Measurements from ENCODE around the gene CNBD2.
A peak's percentile ranks its signal among the peaks of the same experiment; 100 is the strongest.
"Not testable (repeated sequence)": the region's sequence is repeated elsewhere in the genome, so short reads cannot be mapped to it uniquely, and the experiment has no call there.

The CNBD2 gene

GRCh38 chr20:36028106-36028808 lies 59.9 kb downstream of the CNBD2 start:
- peak; percentile 5 for FAIRE-seq

GRCh38 chr20:36030149-36030548 lies 61.8 kb downstream of the CNBD2 start:
- no peak for FAIRE-seq

- FAIRE-seq, result no peak
Observed at GRCh38 chr20:36031806-36032205, 63.4 kb downstream of the CNBD2 start.

- FAIRE-seq, result no peak
Observed at GRCh38 chr20:36034875-36035274, 66.5 kb downstream of the CNBD2 start.

- FAIRE-seq, result no peak
Observed at GRCh38 chr20:36035745-36036144, 67.4 kb downstream of the CNBD2 start.

GRCh38 chr20:36036688-36037087 lies 68.3 kb downstream of the CNBD2 start:
- no peak for FAIRE-seq

DNA sequence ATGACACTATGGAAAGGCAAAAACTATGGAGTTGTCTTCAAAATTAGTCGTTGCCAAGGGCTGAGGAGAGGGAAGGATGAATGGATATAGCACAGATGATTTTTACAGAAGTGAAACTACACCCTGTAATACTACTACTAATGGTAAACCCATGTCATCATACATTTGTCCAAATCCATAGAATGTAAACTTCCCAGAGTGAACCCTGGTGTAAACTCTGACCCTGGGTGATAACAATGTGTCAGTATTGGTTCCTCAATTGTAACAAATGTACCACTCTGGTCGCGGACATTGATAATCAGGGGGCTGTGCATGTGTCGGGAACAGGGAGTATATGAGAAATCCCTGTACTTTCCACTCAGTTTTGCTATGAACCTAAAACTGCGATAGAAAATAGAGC lies 72.2 kb downstream of the CNBD2 start:
- no peak for FAIRE-seq

- FAIRE-seq, result no peak
Observed at GRCh38 chr20:36043441-36043840, 75.1 kb downstream of the CNBD2 start.

DNA sequence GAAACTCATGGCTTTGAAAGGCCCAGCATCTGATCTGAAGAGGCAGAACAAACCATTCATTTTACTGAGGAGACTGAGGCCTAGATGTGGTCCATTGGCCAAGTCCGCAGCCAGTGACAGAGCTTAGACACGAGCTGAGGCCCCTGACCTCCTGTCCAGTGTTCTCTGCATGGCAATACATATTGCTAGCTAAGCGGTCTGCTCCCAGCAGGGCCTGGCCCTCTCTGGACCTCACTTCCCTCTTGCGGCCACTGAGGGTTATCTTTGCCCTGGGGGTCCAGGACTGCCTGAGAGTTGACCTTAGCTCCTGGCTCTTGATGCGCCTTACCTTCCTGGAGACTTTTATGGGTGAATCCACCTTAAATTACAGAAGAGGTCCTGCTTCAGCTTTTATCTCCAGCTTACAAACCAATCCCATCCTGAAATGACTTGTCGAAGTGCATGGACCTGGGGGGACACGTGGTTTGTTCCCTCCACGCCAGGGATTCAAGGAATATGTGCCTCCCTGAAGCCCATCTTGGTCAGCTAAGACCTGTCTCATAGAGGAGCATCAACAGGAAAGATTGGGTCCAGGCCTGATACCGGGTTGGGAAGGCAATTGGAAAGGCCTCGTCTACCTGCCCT lies 75.6 kb downstream of the CNBD2 start:
- FAIRE-seq, result no peak

DNA sequence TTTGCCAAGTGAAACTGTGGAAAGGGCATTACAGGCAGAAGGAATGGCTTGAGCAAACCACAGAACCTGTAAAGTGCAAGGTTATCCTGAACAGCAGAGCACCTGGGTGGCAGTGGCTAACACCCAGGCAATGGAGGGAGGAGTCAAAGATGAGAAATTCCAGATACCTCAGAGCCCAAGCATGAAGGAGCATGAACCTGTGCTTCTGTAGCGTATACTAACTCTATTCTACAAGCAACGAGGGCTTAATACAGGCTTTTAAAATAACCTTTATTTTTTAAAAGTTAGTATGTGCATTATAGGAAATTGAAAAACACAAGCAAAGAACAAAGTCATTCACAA lies 77.0 kb downstream of the CNBD2 start:
- FAIRE-seq, result no peak

DNA sequence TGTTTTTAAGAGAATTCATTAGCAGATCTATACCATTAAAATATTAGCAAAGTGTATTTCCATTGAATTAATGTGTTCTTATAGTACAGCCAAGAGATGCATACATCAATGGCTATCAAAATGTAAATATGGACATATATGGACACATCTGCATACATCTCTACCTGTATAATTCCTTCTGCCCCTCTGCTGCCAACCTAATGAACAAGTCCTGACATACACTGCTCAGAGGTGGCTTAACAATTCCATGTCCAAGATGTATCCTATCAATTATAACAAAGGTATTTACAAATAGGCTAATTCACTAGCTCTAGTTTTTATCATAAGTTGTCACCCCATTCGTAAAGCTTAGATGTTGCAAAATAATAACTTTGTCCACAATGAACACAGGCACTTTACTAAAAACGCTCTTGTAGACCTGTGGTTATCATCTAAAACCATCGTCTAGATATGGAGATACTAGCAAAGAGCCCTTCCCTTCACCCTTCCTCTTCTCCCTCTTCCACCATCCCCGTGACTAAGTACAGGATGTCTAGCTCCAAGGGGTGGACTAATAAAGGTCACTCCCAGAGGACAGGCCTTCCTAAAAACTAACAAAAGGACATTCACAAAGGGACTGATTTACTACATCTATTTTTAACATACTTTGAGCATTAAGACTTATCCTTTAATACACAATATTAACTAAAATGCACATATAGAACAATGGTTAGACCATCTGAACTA lies 77.8 kb downstream of the CNBD2 start:
- FAIRE-seq, result not testable (repeated sequence)

GRCh38 chr20:36049408-36049807 lies 81.0 kb downstream of the CNBD2 start:
- not testable (repeated sequence) for FAIRE-seq

- FAIRE-seq, result no peak
Observed at GRCh38 chr20:36050436-36051317, 82.3 kb downstream of the CNBD2 start.

DNA sequence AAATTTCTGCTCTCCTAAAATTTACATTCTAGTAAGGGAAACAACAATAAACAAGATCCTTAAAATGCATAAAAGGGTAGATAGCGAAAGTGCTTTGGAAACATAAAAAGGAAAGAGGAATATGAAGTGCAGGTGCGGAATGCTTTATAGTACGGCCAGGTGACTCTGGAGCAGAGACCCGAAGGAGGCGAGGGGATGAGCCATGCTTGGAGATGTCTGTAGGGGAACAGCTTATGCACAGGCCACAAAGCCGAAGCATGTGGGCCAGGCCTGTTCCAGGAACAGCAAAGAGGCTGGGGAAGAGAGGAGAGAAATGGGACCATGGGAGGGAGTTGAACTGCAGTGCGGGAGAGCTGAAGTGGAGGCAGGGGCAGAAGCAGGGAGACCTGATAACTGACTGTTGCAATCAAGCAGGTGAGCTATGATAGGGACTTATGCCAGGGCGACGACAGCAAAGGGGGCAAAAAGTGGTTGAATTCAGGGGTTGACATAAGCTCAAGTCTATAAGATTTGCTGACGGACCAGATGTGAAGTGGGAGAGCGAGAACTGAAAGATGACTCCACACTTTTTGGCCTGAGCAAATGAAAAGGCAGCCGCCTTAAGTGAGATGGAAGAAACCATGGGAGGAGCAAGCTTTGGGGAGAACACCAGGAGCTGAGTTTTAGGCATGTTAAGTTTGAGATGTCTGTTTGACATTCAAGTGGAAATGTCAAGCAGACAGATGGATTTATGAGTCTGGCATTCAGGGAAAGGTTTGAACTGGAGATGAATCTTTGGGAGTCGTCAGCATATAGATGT lies 83.1 kb downstream of the CNBD2 start:
- FAIRE-seq, result no peak

GRCh38 chr20:36052117-36052513 lies 83.7 kb downstream of the CNBD2 start:
- FAIRE-seq, result no peak

DNA sequence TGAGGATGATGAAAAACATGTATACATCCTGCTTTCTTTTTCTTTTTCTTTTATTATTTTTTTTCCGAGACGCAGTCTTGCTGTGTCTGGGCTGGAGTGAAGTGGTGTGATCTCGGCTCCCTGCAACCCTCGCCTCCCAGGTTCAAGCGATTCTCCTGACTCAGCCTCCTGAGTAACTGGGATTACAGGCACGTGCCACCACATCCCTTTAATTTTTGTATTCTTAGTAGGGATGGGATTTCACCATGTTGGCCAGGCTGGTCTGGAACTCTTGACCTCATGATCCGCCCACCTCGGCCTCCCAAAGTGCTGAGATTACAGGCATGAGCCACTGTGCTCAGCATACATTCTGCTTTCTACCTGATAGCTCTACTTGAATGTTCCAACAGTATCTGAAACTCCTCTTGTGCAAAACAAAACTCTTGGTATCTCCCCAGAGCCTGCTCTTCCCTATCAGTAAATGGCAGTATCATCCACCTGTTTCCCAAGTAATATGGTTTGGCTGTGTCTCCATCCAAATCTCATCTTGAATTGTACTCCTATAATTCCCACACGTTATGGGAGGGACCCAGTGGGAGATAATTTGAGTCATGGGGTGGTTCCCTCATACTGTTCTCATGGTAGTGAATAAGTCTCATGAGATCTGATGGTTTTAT lies 85.6 kb downstream of the CNBD2 start:
- not testable (repeated sequence) for FAIRE-seq

DNA sequence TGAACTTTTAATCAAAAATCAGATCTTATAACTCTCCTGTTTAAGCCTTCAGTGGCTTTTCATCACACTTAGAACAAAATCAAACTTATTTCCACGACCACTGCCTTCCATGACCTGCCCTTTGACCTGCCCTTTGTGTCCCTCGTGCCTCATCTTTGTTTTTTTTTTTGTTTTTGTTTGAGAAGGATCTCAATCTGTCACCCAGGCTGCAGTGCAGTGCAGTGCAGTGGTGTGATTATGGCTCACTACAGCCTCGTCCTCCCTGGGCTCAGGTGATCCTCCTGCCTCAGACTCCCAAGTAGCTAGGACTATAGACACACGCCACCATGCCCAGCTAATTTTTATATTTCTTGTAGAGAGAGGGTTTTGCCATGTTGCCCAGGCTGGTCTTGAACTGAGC lies 86.8 kb downstream of the CNBD2 start:
- FAIRE-seq, result no peak

- FAIRE-seq, result no peak
Observed at GRCh38 chr20:36060676-36061075, 92.3 kb downstream of the CNBD2 start.

GRCh38 chr20:36061754-36062153 lies 93.4 kb downstream of the CNBD2 start:
- no peak for FAIRE-seq

- FAIRE-seq, result no peak
Observed at GRCh38 chr20:36062799-36063198, 94.4 kb downstream of the CNBD2 start.

DNA sequence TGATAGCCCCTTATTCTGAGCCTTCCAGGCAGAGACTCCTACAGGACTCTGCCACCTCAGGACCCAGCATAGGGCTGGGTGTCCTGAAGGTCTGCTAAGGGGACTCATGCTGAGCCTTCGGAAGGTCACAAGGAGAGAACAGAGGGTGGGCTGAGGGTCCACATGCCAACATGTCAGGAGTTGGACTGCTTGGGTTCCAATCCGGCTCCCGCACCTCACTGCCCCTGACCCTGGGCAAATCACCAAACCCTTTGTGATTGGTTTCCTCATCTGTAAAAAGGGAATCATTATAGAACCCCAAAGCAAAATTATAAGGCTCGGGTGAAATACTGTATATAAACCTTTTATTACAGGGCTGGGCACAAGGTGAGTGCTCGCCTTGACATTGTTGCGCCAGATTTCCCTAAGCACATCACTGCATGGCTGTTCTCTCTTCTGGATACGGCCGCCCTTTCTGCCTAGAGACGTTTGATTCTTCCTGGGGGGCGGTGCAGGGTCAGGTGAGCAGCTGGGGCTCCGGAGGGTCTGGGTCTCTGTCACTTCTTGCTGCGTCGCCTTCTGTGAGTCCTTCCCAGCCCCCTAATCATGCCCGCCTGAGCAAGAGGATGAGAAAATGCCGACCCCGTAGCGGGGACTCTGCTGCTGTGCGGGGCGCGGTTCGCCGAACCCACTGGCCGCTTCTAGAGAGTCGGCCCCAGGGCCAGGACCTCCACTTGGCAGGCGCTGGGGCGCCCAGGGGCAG lies 95.7 kb downstream of the CNBD2 start:
- FAIRE-seq, result no peak

All from islet of Langerhans (tissue), 1 donor.